CD4-positive, alpha-beta T cell treated with Interleukin-17A for 1 hour (primary cell): ENCODE data around the gene FBLN1.
A peak's percentile ranks its signal among the peaks of the same experiment; 100 is the strongest.

Experiments
- DNase-seq: peaks from one replicate; pipeline ENCODE4 v3.0.0-alpha.2; 2020

Gene FBLN1

GRCh38 chr22:45574069-45574703 is 71.5 kb downstream of the FBLN1 start:
- DNase-seq, result no peak

- DNase-seq, result no peak
Observed at GRCh38 chr22:45575173-45575572, 72.5 kb downstream of the FBLN1 start.

- DNase-seq, result no peak
Observed at GRCh38 chr22:45575607-45576272, 73.1 kb downstream of the FBLN1 start.

GRCh38 chr22:45576273-45576625 is 73.6 kb downstream of the FBLN1 start:
- no peak for DNase-seq

- no peak for DNase-seq
Observed at GRCh38 chr22:45576730-45577464, 74.2 kb downstream of the FBLN1 start.

GRCh38 chr22:45577746-45578523 is 75.3 kb downstream of the FBLN1 start:
- peak; percentile 72 for DNase-seq

GRCh38 chr22:45578524-45579147 is 76.0 kb downstream of the FBLN1 start:
- no peak for DNase-seq

GRCh38 chr22:45579306-45579705 is 76.6 kb downstream of the FBLN1 start:
- DNase-seq, result no peak

- DNase-seq, result no peak
Observed at GRCh38 chr22:45579806-45580725, 77.4 kb downstream of the FBLN1 start.

GRCh38 chr22:45580726-45581381 is 78.2 kb downstream of the FBLN1 start:
- no peak for DNase-seq

- no peak for DNase-seq
Observed at GRCh38 chr22:45581549-45582080, 78.9 kb downstream of the FBLN1 start.

GRCh38 chr22:45582236-45582954 is 79.7 kb downstream of the FBLN1 start:
- no peak for DNase-seq

GRCh38 chr22:45582955-45583320 is 80.3 kb downstream of the FBLN1 start:
- DNase-seq, result no peak

GRCh38 chr22:45583504-45583903 is 80.8 kb downstream of the FBLN1 start:
- DNase-seq, result peak; percentile 39

- DNase-seq, result no peak
Observed at GRCh38 chr22:45584121-45584570, 81.5 kb downstream of the FBLN1 start.

- DNase-seq, result no peak
Observed at GRCh38 chr22:45584621-45585436, 82.1 kb downstream of the FBLN1 start.

- no peak for DNase-seq
Observed at GRCh38 chr22:45585437-45585755, 82.7 kb downstream of the FBLN1 start.

GRCh38 chr22:45585946-45586540 is 83.4 kb downstream of the FBLN1 start:
- DNase-seq, result no peak
